ENCODE data around the gene DYRK4. TPM values are rescaled to one million over a fixed set of nuclear protein-coding genes. Genes with fewer than 3 reads are reported as not detected.

DYRK4 gene
- total RNA-seq, 4 donors from 2014 or later = 13.0 to 32.6 (median 18.1) TPM

DNA sequence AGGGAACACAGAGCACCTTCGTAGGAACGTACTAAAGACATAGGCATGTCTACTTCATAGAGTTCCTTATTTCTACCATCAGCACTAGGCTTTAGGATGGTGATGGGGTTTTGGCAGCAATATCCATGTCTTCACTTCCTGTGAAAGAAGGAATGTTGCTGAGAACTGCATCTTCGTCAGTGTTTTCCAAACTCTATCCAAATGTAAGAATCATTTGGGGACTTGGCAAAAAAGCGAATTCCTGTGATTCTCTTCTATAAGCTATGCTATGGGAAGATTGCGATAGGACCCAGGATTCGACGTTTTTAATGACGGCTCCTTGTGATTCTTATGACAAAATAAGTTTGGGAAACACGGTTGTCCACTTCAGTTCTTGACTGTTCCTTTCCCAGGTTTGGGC lies 47.1 kb downstream of the DYRK4 start:
- H3K9me3 ChIP-seq = no peaks in the 10 kb centered on the region
- H3K4me1 ChIP-seq = peaks cover 3 to 25% (median 4%) of the 10 kb centered on the region in 3 donors
- TF ChIP-seq POLR2A (IDR thresholded peaks at IDR 0.05) = no peak
- TF ChIP-seq, protein P1, sequence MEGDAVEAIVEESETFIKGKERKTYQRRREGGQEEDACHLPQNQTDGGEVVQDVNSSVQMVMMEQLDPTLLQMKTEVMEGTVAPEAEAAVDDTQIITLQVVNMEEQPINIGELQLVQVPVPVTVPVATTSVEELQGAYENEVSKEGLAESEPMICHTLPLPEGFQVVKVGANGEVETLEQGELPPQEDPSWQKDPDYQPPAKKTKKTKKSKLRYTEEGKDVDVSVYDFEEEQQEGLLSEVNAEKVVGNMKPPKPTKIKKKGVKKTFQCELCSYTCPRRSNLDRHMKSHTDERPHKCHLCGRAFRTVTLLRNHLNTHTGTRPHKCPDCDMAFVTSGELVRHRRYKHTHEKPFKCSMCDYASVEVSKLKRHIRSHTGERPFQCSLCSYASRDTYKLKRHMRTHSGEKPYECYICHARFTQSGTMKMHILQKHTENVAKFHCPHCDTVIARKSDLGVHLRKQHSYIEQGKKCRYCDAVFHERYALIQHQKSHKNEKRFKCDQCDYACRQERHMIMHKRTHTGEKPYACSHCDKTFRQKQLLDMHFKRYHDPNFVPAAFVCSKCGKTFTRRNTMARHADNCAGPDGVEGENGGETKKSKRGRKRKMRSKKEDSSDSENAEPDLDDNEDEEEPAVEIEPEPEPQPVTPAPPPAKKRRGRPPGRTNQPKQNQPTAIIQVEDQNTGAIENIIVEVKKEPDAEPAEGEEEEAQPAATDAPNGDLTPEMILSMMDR (IDR thresholded peaks at IDR 0.05) = no peak
- no peak for DNase-seq
- 89 to 91% methylated on average over 9 of the region's 9 CpGs for WGBS, 2 donors
- intact Hi-C loops (cut with DNase I) = no loop called here
- H3K27me3 ChIP-seq = no peaks in the 10 kb centered on the region
- no peak overlapping the region for H3K4me3 ChIP-seq
- H3K27ac ChIP-seq = no peak overlapping the region
- peaks cover 3 to 63% (median 8%) of the 10 kb centered on the region in 3 donors for H3K36me3 ChIP-seq

DNA sequence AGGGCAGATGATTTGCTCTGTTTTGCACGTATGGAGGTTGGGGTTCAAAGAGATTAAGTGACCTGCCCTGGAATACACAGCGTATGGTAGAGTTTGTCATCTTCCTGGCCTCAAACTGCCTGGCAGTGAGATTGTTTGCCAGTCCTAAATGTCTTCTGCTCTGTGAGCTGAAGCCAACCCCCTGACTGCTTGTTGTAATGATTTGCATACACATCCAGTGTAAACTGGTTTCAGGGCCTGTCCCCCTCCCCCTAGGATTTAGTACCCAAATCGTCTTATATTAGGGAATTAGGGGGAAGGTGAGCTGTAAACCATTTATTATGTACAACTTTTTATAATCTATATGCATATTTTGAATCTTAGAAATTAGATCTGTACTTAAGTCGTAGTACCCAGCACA lies 48.5 kb downstream of the DYRK4 start:
- no peak for DNase-seq
- H3K4me1 ChIP-seq = peaks cover 3 to 22% (median 4%) of the 10 kb centered on the region in 3 donors
- no peak overlapping the region for H3K27ac ChIP-seq
- H3K27me3 ChIP-seq = no peaks in the 10 kb centered on the region
- peaks cover 3 to 77% (median 8%) of the 10 kb centered on the region in 3 donors for H3K36me3 ChIP-seq
- 72 to 81% methylated on average over 4 of the region's 4 CpGs for WGBS, 2 donors
- TF ChIP-seq, protein P1 (IDR thresholded peaks at IDR 0.05) = no peak
- no peak for TF ChIP-seq POLR2A (IDR thresholded peaks at IDR 0.05)
- H3K4me3 ChIP-seq = no peak overlapping the region
- intact Hi-C loops (cut with DNase I) = no loop called here
- H3K9me3 ChIP-seq = no peaks in the 10 kb centered on the region

DNA sequence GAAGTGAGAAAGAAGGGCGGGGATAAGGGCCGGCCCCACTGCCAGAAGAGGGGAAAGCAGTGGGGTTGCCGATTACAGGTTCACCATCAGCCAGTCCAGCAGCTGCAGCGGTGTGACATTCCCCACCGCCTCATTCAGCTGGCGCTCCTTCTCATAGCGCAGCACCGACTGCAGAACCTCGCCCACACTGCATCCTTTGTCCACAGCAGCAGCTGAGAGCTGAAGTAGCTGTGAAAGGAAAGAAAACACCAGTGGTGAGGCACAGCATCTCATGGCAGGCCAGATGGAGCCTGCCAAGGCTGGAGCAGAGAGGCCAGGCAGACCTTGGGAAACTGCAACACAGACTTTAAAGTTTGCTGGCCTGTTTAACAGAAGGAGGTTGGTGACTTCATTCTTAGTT lies 53.7 kb downstream of the DYRK4 start:
- Histone ChIP-seq H3K27me3 (no peaks in the 10 kb centered on the region), H3K9me3 (no peaks in the 10 kb centered on the region), H3K36me3 (peaks cover 3 to 55% (median 3%) of the 10 kb centered on the region in 3 donors), H3K27ac (no peak overlapping the region), H3K4me3 (no peak overlapping the region), H3K4me1 (no peaks in the 10 kb centered on the region)
- TF ChIP-seq, protein P1 (IDR thresholded peaks at IDR 0.05) = no peak
- no peak for TF ChIP-seq POLR2A (IDR thresholded peaks at IDR 0.05)
- intact Hi-C loops (cut with DNase I) = no loop called here
- no peak for DNase-seq
- 87 to 93% methylated on average over 8 to 9 of the region's 9 CpGs for WGBS, 2 donors

DNA sequence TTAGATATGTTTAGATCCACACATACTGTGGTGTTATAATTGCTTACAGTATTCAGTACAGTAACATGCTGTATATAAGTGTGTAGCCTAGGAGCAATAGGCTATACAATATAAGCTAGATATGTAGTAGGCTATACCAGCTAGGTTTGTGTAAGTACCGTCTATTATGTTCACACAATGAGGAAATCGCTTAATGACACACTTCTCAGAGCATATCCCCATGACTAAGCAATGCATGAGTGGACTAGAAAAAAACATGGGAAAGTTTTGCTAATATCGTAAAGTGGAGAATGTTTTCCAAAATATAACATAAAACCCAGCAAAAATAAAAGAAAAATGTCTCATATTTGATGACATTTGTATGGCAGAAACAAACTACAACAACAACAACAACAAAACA lies 59.5 kb downstream of the DYRK4 start:
- Histone ChIP-seq H3K4me1 (no peaks in the 10 kb centered on the region), H3K9me3 (no peaks in the 10 kb centered on the region), H3K27me3 (peaks cover 0 to 14% (median 0%) of the 10 kb centered on the region in 4 donors), H3K27ac (no peak overlapping the region), H3K36me3 (no peaks in the 10 kb centered on the region), H3K4me3 (no peak overlapping the region)
- no peak for DNase-seq
- intact Hi-C loops (cut with DNase I) = no loop called here
- WGBS, 2 donors = 83 to 90% methylated on average over 3 of the region's 3 CpGs
- no peak for TF ChIP-seq POLR2A (IDR thresholded peaks at IDR 0.05)
- TF ChIP-seq, protein P1 (IDR thresholded peaks at IDR 0.05) = no peak

DNA sequence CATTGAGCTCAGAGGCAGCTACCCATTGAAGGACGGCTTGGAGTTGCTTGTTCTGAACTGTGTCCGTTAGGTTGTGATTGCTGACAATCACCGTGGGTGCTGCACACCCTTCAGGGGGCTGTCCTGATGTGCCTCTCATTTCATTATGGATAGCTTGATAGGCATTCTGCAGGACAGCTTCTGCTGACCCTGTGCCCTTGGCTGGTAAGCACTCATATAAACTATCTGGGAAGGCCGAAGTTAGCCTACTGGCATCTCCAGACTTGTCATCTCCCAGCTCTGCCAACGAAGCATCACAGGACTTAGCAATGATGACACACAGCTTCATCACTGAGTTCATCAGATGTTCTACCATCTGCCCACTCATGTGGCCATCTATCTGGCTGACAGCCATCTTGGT lies 64.5 kb downstream of the DYRK4 start:
- intact Hi-C loops (cut with DNase I) = no loop called here
- H3K4me1 ChIP-seq = no peaks in the 10 kb centered on the region
- no peak overlapping the region for H3K4me3 ChIP-seq
- H3K27me3 ChIP-seq = peaks cover 0 to 34% (median 0%) of the 10 kb centered on the region in 4 donors
- no peaks in the 10 kb centered on the region for H3K36me3 ChIP-seq
- H3K27ac ChIP-seq = no peak overlapping the region
- TF ChIP-seq, protein P1 (IDR thresholded peaks at IDR 0.05) = no peak
- WGBS, 2 donors = 81 to 82% methylated on average over 3 to 4 of the region's 5 CpGs
- no peaks in the 10 kb centered on the region for H3K9me3 ChIP-seq
- DNase-seq = no peak
